SH-SY5Y (cell line): Measurements from ENCODE around the gene COL15A1.

Experiments used
- GATA2 ChIP-seq: IDR thresholded peaks from 2 replicates; pipeline ENCODE4 v1.6.1; 2011; ENCODE audit warnings: mild to moderate bottlenecking, low read depth, low read length
- GATA3 ChIP-seq: IDR thresholded peaks from 2 replicates; pipeline ENCODE4 v1.6.1; 2011; ENCODE audit warnings: low read depth, mild to moderate bottlenecking, low read length, moderate library complexity

DNA sequence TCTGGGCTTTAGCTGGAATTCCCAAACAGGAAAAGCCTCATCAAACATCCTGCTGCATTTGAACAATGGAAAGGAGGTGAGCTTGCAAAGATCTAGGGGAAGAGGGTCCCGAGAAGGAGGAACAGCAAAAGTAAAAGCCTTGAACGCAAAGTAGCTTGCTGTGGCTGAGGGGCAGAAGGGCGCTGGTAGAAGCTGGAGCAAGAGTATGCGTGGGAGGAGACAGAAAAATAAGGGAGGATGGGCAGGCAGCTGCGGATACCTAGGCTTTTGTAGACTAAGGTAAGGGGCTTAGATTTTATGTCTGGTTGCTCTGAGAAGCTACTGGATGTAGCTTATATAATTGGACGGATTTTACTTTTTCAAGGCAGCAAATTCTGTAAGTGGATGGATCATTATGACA lies 139.3 kb downstream of the COL15A1 start:
- TF ChIP-seq GATA2 (no peak), GATA3 (no peak)
